GM18951 (cell line): ENCODE results near the gene RTN4R.

Source experiments
- POLR2A ChIP-seq: IDR thresholded peaks from 4 replicates; pipeline ENCODE4 v1.6.1; 2011; ENCODE audit warnings: mild to moderate bottlenecking; ENCODE audit not compliant: insufficient read length, insufficient read depth; ENCODE audit errors: extremely low read depth
- in situ Hi-C: fragments of 300-500 bp; cut with MboI; formaldehyde crosslinking; loops from one replicate; pipeline ENCODE4 v1.12.0; 2022; ENCODE audit warnings: low sequenced_read_pairs, mixed read lengths, inconsistent platforms; ENCODE audit not compliant: unreplicated experiment

RTN4R gene

DNA sequence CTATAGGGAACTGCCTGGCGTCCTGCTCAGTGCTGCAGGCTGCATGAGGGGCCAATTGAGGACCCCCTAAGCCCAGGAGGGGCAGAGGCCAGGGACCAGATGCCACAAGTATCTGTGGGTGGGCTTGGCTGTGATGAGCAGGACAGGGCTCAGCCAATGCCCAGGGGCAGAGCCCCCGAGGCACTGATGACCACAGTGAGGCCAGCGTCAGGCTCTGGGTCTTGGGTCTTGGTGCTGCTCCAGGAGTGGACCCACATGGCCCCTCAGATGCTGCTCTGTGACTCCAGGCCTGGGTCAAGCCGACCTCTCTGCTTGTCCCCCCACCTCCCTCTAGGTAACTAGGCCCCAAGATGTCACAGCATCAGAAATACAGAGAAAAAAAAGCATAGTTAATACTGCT, 50.6 kb downstream of the RTN4R start:
- TF ChIP-seq POLR2A: no peak
- in situ Hi-C loops: no loop called here

- no peak for TF ChIP-seq POLR2A
- in situ Hi-C loops: no loop called here
Observed at GRCh38 chr22:20216863-20217499, 51.1 kb downstream of the RTN4R start.

- in situ Hi-C loops: no loop called here
Observed at GRCh38 chr22:20215742-20216141, 52.4 kb downstream of the RTN4R start.

GRCh38 chr22:20214853-20215252, 53.3 kb downstream of the RTN4R start:
- no peak for TF ChIP-seq POLR2A
- in situ Hi-C loops: no loop called here

More at GRCh38 chr22:20215742-20216141, 52.4 kb downstream of the RTN4R start:
- no peak for TF ChIP-seq POLR2A

- TF ChIP-seq POLR2A: no peak
- in situ Hi-C loops: no loop called here
Observed at GRCh38 chr22:20213833-20214708, 54.0 kb downstream of the RTN4R start.

DNA sequence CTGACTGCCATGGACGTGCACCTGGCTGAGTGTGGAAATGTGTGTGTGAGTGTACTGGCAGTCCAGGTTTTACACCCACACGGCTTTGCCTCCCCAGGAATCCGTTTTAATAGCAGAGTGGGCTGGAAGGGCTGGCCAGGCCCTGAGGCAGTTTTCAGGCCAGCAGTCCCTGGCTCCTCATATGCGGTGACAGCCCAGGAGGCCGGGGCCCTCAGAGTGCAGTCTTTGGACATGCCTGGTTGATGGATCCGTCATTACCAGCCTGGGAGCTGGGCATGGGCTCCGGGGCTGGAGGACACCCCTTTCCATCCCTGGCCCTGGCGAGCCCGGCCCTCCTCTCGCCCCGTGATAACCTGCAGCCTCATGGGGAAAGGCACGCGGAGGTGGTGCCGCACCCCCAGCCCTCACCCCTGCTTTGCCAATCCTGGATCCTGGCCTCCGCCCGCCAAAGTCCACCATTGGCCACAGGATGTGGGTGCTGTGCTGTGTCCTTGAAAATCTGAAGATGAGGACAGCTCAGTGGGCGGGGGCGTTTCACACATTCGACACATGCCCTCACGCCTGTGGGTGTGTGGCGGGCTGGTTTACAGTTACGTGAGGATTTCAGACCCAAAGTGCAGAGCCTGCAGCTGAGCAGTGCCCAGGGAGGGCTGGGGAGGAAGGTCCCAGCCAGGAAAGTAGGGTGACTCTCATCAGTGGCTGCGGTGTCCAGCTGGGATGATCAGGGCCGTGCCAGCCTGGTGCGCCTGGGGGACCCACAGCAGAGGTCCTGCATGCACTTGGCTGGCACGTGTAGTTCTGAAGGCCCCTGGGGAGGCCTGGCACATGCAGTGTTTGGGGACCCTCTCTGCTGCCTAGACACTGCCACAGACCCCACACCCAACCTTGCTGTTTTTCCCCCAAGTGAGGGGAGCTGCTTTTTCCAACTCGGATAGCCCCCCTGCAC, 55.1 kb downstream of the RTN4R start:
- in situ Hi-C loops: no loop called here
- TF ChIP-seq POLR2A: no peak

- TF ChIP-seq POLR2A: no peak
- in situ Hi-C loops: no loop called here
Observed at GRCh38 chr22:20211997-20212753, 55.9 kb downstream of the RTN4R start.

DNA sequence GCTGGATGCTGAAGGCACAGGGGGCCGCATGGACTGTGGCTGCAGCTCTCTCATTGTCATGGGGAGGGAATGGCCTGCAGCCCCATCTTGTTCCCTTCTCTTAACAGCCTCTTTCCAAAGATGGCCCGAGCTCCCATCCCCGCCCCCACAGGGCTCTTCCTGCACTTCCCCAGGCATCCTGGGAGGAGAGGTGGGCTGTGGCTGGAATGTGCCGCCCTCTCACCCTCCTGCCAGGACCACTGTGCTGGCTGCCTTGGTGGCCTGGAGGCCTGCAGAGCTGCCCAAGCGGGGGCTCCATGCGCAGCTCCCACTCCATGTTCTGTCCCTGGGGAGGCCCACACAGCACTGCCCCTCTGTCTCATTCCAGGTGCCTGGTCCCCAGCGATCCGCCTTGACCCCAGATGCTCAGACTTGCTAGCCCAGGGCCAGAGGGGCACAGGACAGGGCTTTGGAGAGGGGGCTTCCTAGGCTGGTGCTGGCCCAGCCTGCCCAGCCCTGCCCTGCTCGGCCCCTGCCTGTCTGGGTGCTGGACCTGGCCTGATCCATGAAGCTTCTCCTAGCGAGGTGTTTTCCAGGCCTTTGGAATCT, 56.6 kb downstream of the RTN4R start:
- in situ Hi-C loops: no loop called here
- no peak for TF ChIP-seq POLR2A

DNA sequence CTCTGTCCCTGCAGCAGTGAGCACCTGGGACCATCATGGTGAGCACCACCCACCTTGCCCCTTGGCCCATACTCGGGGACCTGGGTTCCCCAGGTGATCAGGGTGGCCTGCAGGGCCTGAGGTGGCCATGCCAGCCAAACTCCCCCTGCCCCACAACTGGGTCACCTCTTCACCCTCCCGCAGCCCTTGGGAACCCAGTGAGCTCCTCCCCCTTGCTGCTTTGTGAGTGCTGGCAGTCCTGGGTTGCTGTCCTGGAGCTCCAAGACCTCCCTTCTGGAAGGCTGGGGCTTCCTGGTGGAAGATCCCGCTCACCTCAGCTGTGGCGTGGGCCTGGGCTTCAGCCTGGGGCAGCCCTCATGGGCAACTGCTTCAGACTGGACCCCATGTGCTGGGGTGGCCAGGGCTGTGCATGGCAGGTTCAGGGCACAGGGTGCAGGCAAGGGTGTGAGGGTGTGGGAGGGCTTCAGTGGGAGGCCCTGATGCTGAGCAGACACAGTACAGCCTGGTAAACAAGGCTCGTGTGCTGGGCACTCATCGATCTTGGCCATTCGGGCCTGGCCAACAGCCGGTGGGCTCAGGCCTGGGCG, 57.6 kb downstream of the RTN4R start:
- TF ChIP-seq POLR2A: no peak
- in situ Hi-C loops: no loop called here

DNA sequence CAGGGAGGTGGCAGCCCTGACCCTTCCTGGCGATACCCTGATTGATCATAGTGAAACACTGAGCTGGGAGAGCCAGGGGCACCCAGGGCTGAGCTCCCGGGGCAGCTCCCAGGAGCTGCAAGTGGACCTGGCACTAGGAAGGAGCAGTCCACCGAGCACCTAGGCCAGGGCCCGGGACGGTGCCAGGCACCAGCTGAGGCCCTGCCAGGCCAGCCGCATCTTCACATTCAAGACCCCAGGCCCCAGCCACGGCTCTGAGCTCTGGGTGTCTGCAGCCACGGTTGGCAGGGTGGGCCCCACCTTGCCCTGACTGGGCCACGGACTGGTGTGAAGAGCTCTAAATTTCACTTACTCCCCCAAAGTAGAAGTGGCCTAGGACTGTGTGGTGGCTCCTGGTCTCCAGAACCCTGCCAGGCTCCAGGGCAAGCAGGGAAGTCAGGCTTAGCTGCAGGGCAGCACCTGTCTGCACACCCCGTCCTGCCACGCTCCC, 58.3 kb downstream of the RTN4R start:
- in situ Hi-C loops: no loop called here
- TF ChIP-seq POLR2A: no peak

DNA sequence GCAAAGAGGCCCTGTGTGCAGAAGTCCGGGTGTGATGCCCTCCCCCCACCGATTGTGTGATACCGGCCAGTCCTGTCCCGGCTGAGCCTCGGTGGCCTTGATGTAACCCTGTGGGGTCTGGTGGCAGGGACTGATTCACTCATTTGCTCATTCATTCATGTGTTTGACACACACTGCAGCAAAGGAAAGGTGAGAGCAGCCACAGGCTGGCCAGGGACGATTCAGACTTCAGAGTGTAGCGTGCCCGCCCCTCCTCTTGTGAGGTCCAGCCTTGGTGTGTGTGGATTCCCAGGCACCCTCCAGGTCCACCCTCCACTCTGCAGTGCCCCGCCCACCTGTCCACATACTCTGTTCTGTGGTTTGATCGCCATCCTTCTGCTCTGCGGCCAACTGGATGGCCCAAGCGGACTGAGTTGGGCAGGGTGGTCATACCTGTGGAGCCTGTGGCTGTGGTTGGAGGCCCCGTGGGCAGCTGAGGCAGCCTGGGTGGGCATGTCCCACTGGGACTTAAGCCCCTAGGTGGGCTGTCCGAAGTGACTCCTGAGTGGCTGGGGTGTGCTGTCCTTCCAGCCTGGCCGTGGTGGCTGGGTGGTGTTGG, 59.3 kb downstream of the RTN4R start:
- in situ Hi-C loops: no loop called here
- no peak for TF ChIP-seq POLR2A
